T47D (cell line): ENCODE data around the gene TUT1.
A peak's percentile ranks its signal among the peaks of the same experiment; 100 is the strongest.
"Not testable (repeated sequence)": the region's sequence is repeated elsewhere in the genome, so short reads cannot be mapped to it uniquely, and the experiment has no call there.

Experiments used
- DNase-seq, 2 experiments: peaks; one replicate each; pipeline versions ENCODE4 v3.0.0 to v3.0.0-alpha.2; 2011 to 2012; ENCODE audit warnings: low read depth in 1 of 2, low spot score in 1 of 2
- JUND ChIP-seq: IDR thresholded peaks from 2 replicates; pipeline ENCODE4 v1.6.1; 2012; ENCODE audit warnings: low read depth
- in situ Hi-C: cut with HindIII; loops from 2 replicates; pipeline ENCODE4 v1.10.0; 2016; ENCODE audit warnings: low sequenced_read_pairs, low pct_unique_long_range_greater_than_20kb

TUT1 gene

DNA sequence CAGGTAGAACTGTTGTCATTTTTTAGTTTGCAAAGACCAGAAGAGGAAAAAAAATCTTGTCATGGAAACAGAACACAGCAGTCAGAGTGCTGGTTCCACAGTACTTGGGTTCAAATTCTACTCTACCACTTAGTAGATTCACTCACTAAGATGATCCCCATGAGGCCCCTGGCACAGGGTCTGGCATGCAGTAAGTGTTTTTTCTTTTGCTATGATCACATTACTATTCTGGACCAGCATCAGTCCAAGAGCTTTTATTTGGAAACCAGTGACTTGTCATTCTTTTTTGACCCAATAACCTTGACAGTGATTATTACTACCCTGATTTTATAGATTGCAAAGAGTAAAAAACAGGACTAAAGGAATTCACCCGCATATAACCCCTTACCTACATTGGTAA lies 21.7 kb downstream of the TUT1 start:
- TF ChIP-seq JUND: no peak
- in situ Hi-C loops: no loop called here

DNA sequence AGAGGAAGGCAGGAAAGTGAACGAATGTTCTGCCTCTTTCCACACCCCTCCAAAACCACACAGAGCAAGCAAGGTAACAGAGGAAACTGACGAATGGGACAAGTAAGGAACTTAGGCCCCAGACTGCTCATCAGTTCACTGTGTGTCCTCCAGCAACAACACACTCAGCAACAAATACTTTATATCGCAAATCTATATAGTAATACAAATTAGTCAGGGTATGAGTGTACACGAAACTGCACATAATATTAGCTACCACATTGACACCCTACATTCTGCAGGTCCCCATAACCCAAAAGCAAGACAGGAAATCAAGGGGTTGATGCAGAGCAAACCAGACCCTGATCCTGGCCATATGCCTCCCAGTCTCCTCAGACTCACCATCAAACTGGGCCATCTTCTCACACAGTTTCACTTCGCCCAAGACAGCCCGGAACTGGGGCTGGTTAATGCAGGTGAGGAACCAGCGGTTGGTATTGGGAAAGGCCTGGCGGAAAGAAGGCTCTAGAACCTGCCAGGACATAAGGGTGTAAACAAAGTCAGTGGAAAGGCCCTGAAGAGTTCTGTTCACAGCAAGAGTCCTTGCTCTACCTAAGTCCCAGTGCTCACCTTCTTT lies 24.2 kb downstream of the TUT1 start:
- no peak for TF ChIP-seq JUND
- in situ Hi-C loops: no loop called here
- DNase-seq: no peak

More for the DNA sequence above, 21.7 kb downstream of the TUT1 start:
- DNase-seq: no peak

DNA sequence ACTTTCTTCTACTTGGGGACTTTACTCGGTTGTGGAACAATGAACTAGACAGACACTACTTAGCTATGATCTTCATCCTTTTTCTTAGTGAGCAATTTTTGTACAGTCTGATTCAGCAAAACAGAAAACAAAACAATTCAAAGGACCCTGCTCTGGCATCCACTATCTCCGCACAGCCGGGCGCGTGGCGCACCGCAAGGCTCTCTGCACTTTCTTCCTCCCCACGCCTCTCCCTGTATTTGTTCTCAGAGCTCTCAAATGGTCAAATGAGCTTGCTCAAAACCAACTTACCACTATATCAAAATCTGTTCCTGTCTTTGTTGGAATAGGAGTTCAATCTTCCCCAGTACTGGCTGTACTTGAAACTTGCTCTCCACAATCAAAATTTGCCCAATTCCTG lies 25.1 kb downstream of the TUT1 start:
- DNase-seq: no peak
- TF ChIP-seq JUND: no peak
- in situ Hi-C loops: no loop called here

GRCh38 chr11:62565100-62565802 lies 26.1 kb downstream of the TUT1 start:
- no peak for DNase-seq
- TF ChIP-seq JUND: no peak
- in situ Hi-C loops: no loop called here

- in situ Hi-C loops, DNase-seq: not testable (repeated sequence)
These were observed 29.6 kb downstream of the TUT1 start for GRCh38 chr11:62561677-62562230.

- DNase-seq: peak; percentile 78 to 98
- no peak for TF ChIP-seq JUND
- in situ Hi-C loops: no loop called here
These were observed 30.7 kb downstream of the TUT1 start for GRCh38 chr11:62560566-62561103.

DNA sequence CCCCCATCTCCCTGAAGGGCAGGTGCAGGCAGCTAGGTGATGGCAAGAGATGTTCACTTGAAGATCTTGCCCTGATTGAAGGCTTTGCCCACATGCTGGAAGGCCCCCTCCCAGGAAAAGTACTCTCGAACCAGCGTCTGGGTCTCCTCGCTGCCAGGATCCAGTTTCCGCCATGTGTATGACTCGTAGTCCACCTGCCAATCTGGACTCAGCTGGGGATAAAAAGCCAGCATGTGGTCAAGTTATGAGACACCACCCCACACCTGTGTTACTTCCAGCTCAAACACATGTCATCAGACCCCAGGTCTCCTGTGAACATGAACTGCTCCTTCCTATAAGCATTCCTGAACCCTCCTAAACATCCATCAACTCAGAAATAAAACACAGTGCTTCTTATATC lies 31.7 kb downstream of the TUT1 start:
- in situ Hi-C loops, DNase-seq: not testable (repeated sequence)

DNA sequence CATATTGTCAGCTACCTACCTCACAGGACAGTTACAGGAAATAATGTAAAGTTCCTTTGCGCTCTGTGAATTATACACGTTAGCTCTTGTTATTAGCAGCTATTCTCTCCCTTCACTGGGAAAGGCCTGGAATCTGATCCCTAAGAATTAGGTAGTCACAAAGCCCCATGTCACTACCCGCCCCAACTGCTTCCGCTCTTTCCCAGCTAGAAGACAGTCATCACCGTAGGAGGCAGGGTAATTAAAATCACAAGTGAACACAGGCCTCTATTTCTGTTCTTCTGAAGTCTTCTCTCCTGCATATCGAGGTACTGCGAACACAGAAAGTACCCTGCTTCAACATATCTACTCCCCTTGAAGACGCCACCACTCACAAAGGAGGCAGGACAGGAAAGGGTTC lies 32.1 kb downstream of the TUT1 start:
- in situ Hi-C loops: no loop called here
- DNase-seq: no peak
- no peak for TF ChIP-seq JUND

DNA sequence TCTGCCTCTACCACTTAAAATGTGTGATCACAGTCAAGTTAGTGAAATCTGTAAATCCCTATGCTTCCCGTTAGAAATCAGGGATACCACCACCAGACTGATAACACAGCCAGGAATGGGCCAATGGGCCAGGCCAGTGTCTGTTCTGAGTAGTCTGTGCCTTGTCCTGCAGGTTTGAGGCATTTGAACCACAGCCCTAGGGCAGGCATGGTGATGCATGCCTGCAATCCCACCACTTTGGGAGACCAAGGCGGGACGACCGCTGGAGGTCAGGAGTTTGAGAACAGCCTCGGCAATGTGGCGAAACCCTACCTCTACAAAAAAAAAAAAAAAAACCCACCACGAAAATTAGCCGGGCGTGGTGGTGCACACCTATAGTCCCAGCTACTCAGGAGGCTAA lies 32.7 kb downstream of the TUT1 start:
- in situ Hi-C loops: no loop called here
- DNase-seq: no peak
- TF ChIP-seq JUND: no peak

DNA sequence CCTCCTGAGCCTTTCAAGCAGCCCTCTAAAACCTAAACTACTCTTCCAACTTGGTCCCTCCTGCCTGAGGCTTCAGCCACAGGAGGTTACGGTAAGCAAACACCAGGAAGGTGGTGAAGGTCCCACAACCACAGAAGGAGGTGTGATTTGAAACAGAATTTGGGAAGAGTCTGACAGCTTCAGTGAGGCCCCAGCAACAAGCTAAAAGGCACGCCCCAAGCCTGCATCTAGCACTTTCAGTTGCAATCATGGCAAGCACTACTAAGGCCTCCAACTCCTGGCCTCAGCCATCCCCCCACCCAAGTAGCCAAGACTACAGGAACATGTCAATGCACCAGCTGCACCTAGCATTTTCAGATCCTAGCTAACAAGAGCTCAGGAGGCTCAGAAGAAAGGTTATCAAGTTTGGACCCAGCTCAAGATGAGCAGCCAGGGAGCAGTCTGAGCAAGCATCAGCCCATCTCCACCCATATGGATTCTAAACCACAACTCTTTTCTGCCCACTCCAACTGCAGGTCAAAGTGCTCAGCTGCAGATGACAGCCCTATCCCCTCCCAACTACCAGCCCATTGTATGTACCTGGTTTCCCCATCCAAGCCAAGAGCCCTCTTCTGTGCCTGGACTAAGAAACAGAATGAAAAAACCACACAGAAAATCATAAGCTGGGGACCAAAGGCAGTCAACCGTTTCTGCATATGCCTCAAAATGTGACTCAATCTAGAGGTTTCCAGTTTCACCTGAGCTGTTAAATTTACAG lies 34.3 kb downstream of the TUT1 start:
- no peak for TF ChIP-seq JUND
- in situ Hi-C loops: no loop called here
- DNase-seq: peak in 1 of 2 experiments; percentile 40

- in situ Hi-C loops: no loop called here
- peak; percentile 97 to 98 for DNase-seq
- TF ChIP-seq JUND: peak; percentile 31; the same call in 1 of the 2 replicates
These were observed 35.0 kb downstream of the TUT1 start for GRCh38 chr11:62556108-62556874.

DNA sequence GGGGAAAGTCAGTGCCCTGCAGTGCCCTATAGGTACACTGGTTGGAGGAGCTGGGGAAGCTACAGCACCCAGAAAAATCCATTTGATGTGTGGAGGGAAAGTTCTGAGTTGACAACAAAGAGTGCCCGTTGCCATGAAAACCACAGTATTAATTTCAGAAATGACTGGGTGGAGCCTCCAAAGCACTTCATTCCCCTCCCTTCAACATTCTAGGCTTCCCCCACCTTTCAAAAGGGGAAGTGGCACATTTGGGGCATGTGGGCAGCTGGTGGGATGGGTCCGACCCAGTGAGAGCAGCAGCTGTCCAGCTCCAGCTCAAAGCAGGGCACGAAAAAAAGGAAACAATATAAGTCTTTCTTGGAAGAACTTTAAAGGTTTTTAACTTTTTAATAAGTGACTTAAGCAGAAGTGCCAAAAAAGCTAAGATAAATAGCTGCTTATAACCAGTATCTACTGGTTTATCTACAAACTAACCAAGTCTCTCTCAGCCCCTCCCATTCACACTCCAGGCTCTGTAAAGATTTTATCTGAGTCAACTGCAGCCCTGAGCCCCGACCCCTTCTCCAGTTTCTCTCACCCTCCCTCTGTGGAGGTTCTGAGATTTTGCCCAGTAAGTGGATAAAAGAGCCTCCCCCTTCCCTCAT lies 35.7 kb downstream of the TUT1 start:
- in situ Hi-C loops: no loop called here
- peak in 1 of 2 experiments; percentile 26 for DNase-seq
- no peak for TF ChIP-seq JUND
